ENCODE data around the gene ZBTB46. TPM values are rescaled to one million over a fixed set of nuclear protein-coding genes. Genes with fewer than 3 reads are reported as not detected.

ZBTB46 gene
- total RNA-seq, 2 experiments from 2014 or later: 0.67 to 1.3 TPM

GRCh38 chr20:63739130-63740069 is 91.7 kb downstream of the ZBTB46 start, which contains the start of gene SLC2A4RG:
Gene SLC2A4RG (plus strand): TSS chr20:63739776. CDS start chr20:63739913, 137 bp downstream.
- CTCF ChIA-PET (ENCODE audit: unreplicated experiment): no interaction called here
- Histone ChIP-seq H3K4me1 (ENCODE audit: insufficient read depth, low read length, poor library complexity, severe bottlenecking) (peaks cover 50% of the 10 kb centered on the region), H2AFZ (ENCODE audit: low read length) (no peak within 1 kb of the TSS), H3K9me3 (ENCODE audit: low read length) (no peaks in the 10 kb centered on the region), H3K9me2 (ENCODE audit: insufficient read depth, low read length) (no peaks in the 10 kb centered on the region), H4K20me1 (ENCODE audit: insufficient read depth, low read length) (no peaks in the 10 kb centered on the region), H3K4me2 (ENCODE audit: low read length) (peak within 1 kb of the TSS; percentile 92), H3K27ac (ENCODE audit: low read depth, low read length, poor library complexity, severe bottlenecking) (peak within 1 kb of the TSS; percentile 89), H3K4me3 (ENCODE audit: low read depth, low read length, poor library complexity, severe bottlenecking) (peak within 1 kb of the TSS; percentile 70), H3K36me3 (ENCODE audit: insufficient read depth, low read length) (peaks cover 57% of the 10 kb centered on the region), H3K79me2 (ENCODE audit: insufficient read depth, low read depth, low read length) (no peaks in the 10 kb centered on the region)
- peak; percentile 84 for DNase-seq (ENCODE audit: low spot score)
- TF ChIP-seq CTCF (conservative IDR thresholded peaks at IDR 0.05; ENCODE audit: low read length) (no peak), EZH2phosphoT487 (IDR thresholded peaks at IDR 0.05; ENCODE audit: borderline replicate concordance, low read depth, low read length) (no peak)
- intact Hi-C loops (cut with micrococcal nuclease; ENCODE audit: unreplicated experiment): no loop called here
- POLR2A ChIA-PET: interaction anchor here (1.3 kb wide), 1 partner anchor 32 kb away, joined by 5 read pairs; the partner anchor contains the start of genes ARFRP1 and ZGPAT
- no TSS peak for BruUV-seq (replicated peaks)

GRCh38 chr20:63738687-63739129 is 92.4 kb downstream of the ZBTB46 start:
- Histone ChIP-seq H3K4me1 (ENCODE audit: insufficient read depth, low read length, poor library complexity, severe bottlenecking) (peaks cover 50% of the 10 kb centered on the region), H3K36me3 (ENCODE audit: insufficient read depth, low read length) (peaks cover 58% of the 10 kb centered on the region), H3K4me2 (ENCODE audit: low read length) (peak overlapping the region; percentile 92), H4K20me1 (ENCODE audit: insufficient read depth, low read length) (no peaks in the 10 kb centered on the region), H3K9me2 (ENCODE audit: insufficient read depth, low read length) (no peaks in the 10 kb centered on the region), H3K9me3 (ENCODE audit: low read length) (no peaks in the 10 kb centered on the region), H3K4me3 (ENCODE audit: low read depth, low read length, poor library complexity, severe bottlenecking) (peak overlapping the region; percentile 70), H3K79me2 (ENCODE audit: insufficient read depth, low read depth, low read length) (no peaks in the 10 kb centered on the region), H2AFZ (ENCODE audit: low read length) (no peak overlapping the region), H3K27ac (ENCODE audit: low read depth, low read length, poor library complexity, severe bottlenecking) (peak overlapping the region; percentile 89)
- intact Hi-C loops (cut with micrococcal nuclease; ENCODE audit: unreplicated experiment): no loop called here
- no peak for TF ChIP-seq CTCF (conservative IDR thresholded peaks at IDR 0.05; ENCODE audit: low read length)
- TF ChIP-seq EZH2phosphoT487 (IDR thresholded peaks at IDR 0.05; ENCODE audit: borderline replicate concordance, low read depth, low read length): no peak
- ChIA-PET CTCF (ENCODE audit: unreplicated experiment) (no interaction called here), POLR2A (interaction anchor here (1.3 kb wide), 1 partner anchor 31 kb away, joined by 5 read pairs; the partner anchor contains the start of genes ARFRP1 and ZGPAT)
- DNase-seq (ENCODE audit: low spot score): peak; percentile 32
- BruUV-seq (replicated peaks): TSS peak; percentile 55

Measured in OCI-LY7 (cell line).